H1 (cell line): ENCODE results near the gene C20orf202. TPM values are rescaled to one million over a fixed set of nuclear protein-coding genes. Genes with fewer than 3 reads are reported as not detected.

Experiments used
- ASH2L ChIP-seq: fragments of 200-600, 300-600 bp; sonication (generic); IDR thresholded peaks from one replicate; pipeline ENCODE4 v1.7.1; 2017; ENCODE audit warnings: low read length
- CHD1 ChIP-seq: IDR thresholded peaks from 2 replicates; pipeline ENCODE4 v1.6.1; 2012; ENCODE audit warnings: low read depth, low read length, improper control_type of control experiment
- JUN ChIP-seq: IDR thresholded peaks from 2 replicates; pipeline ENCODE4 v1.6.1; 2011; ENCODE audit warnings: low read depth, mild to moderate bottlenecking, improper control_type of control experiment, low read length
- POLR2AphosphoS5 ChIP-seq: IDR thresholded peaks from 2 replicates; pipeline ENCODE4 v1.6.1; 2011; ENCODE audit warnings: low read depth, low read length
- USF2 ChIP-seq: IDR thresholded peaks from 2 replicates; pipeline ENCODE4 v1.6.1; 2011; ENCODE audit warnings: low read length, improper control_type of control experiment
- polyA plus RNA-seq, 7 experiments: library from polyadenylated mRNA; depleted of rRNA in 3 of 7; stranded (reverse) in 5 of 7; unstranded in 2 of 7; fragments of >200 nt in 5 of 7; fragments of 200-250 nt in 2 of 7; gene quantifications; 1 replicate in 5 of 7; 2 replicates in 1 of 7; 4 replicates in 1 of 7; pipeline versions ENCODE4 v1.2.1 to v1.2.3, GENCODE V29; 2011 to 2013; ENCODE audit warnings: missing spikeins in 2 of 7, mixed read lengths in 2 of 7
- total RNA-seq: library from RNA; stranded (reverse); fragmentation: NEBNext Ultra II Directional; extraction: Animal tissue kit (Norgen Biotek cat#: 25700); gene quantifications from 2 replicates; pipeline ENCODE4 v1.2.1, GENCODE V29; 2021

C20orf202 gene
- total and polyA plus RNA-seq, 2 of the 8 experiments (the other 6 are each of a cell fraction or from before 2014, with no cell fraction given), result 0.12 TPM; not detected in 1

DNA sequence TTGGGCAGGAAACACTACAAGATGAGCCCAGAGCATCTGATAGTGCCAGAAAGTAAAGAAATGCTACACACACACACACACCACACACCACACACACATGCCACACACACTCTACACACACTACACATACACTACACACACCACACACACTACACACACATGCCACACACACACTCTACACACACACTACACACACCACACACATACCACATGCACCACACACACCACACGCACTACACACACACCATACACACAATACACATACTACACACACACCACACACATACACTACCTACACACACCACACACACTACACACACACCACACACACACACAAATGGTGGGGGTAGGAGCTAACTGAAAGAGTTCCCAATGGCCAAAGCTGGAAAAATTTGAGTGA is 14.9 kb upstream of the C20orf202 start (continued):
- TF ChIP-seq ASH2L, result no peak
- no peak for TF ChIP-seq CHD1
- TF ChIP-seq JUN, result no peak
- TF ChIP-seq USF2, result no peak
- TF ChIP-seq POLR2AphosphoS5, result no peak
